RWPE2 (cell line): ENCODE results near the gene HUNK.

Source experiments
- ATAC-seq: fragments of 200-7000 bp; cut with Tn5 transposase; 3 replicates; pipeline ENCODE4 v1.9.1; 2021; ENCODE audit warnings: low read depth
- DNase-seq: peaks from one replicate; pipeline ENCODE4 v3.0.0-alpha.2; 2020; ENCODE audit warnings: low spot score
- H3K27ac ChIP-seq: fragments of 450-650 bp; 2 replicates; pipeline ENCODE4 v1.5.1; 2017; ENCODE audit warnings: mild to moderate bottlenecking; ENCODE audit not compliant: poor library complexity, severe bottlenecking
- H3K27me3 ChIP-seq: fragments of 250-450 bp; sonication (Bioruptor Pico); 2 replicates; pipeline ENCODE4 v1.5.1; 2021; ENCODE audit warnings: mild to moderate bottlenecking, moderate library complexity; ENCODE audit not compliant: insufficient read depth, poor library complexity, severe bottlenecking
- H3K36me3 ChIP-seq: fragments of 250-450 bp; sonication (Bioruptor Pico); 2 replicates; pipeline ENCODE4 v1.5.1; 2020; ENCODE audit warnings: low read depth, mild to moderate bottlenecking, moderate library complexity
- H3K4me1 ChIP-seq: fragments of 250-450 bp; sonication (Bioruptor Pico); 2 replicates; pipeline ENCODE4 v1.5.1; 2021; ENCODE audit warnings: mild to moderate bottlenecking, moderate library complexity; ENCODE audit not compliant: insufficient read depth, poor library complexity, severe bottlenecking
- H3K4me3 ChIP-seq: fragments of 250-450 bp; sonication (Bioruptor Pico); 2 replicates; pipeline ENCODE4 v1.5.1; 2021; ENCODE audit warnings: mild to moderate bottlenecking, moderate library complexity; ENCODE audit not compliant: severe bottlenecking
- H3K9me3 ChIP-seq: fragments of 250-450 bp; sonication (Bioruptor Pico); 2 replicates; pipeline ENCODE4 v1.5.1; 2021; ENCODE audit warnings: mild to moderate bottlenecking, moderate library complexity; ENCODE audit not compliant: severe bottlenecking
- TF ChIP-seq, protein P1 (sequence below): fragments of 450-650 bp; IDR thresholded peaks from one replicate; pipeline ENCODE4 v1.5.1; 2017; ENCODE audit warnings: mild to moderate bottlenecking, moderate library complexity; ENCODE audit not compliant: poor library complexity, severe bottlenecking

HUNK gene

DNA sequence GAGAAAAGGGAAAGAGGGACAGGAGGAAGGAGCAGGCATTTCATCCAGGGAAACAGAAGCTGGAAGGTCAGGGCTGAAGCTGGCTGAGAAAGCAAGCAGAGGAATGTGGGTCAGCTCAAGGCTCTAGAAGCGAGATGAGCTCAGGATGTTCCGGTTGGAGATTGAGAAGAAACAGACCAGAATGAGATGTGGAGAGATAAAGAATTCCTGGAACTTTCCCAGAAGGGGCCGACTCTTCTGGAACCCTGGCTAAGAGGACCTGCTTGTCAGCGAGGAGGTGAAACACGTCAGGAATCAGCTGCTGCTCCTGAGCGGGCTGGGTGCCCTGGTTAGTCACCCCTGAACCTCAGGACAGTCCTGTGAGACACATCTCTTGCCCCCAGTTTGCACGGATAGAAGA lies 75.9 kb downstream of the HUNK start:
- TF ChIP-seq, protein P1, sequence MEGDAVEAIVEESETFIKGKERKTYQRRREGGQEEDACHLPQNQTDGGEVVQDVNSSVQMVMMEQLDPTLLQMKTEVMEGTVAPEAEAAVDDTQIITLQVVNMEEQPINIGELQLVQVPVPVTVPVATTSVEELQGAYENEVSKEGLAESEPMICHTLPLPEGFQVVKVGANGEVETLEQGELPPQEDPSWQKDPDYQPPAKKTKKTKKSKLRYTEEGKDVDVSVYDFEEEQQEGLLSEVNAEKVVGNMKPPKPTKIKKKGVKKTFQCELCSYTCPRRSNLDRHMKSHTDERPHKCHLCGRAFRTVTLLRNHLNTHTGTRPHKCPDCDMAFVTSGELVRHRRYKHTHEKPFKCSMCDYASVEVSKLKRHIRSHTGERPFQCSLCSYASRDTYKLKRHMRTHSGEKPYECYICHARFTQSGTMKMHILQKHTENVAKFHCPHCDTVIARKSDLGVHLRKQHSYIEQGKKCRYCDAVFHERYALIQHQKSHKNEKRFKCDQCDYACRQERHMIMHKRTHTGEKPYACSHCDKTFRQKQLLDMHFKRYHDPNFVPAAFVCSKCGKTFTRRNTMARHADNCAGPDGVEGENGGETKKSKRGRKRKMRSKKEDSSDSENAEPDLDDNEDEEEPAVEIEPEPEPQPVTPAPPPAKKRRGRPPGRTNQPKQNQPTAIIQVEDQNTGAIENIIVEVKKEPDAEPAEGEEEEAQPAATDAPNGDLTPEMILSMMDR, result no peak
- Histone ChIP-seq H3K27ac (no peak overlapping the region), H3K9me3 (no peaks in the 10 kb centered on the region), H3K36me3 (no peaks in the 10 kb centered on the region), H3K4me1 (no peaks in the 10 kb centered on the region), H3K4me3 (no peak overlapping the region), H3K27me3 (peaks cover 3% of the 10 kb centered on the region)
- DNase-seq (no peak), ATAC-seq (no peak)

DNA sequence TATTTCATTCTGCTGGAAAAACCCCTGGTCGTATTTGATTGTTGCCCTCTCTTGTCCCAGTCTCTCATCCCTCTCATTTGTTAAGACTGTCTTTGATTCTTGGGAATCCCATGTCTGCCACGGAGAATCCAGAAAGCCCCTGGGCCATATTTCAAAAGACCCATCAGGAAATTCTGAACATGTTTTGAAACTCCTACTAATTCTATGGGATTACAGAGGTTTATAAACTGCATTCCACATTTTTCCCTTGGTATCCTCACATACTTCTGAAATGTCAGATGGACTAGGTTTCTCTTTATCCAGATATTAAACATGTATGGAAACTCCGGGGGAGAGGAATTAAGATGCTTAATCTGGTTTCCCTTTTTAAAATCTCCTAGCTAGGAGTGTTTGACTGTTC lies 80.0 kb downstream of the HUNK start:
- Histone ChIP-seq H3K4me1 (no peaks in the 10 kb centered on the region), H3K27ac (no peak overlapping the region), H3K27me3 (peaks cover 3% of the 10 kb centered on the region), H3K36me3 (no peaks in the 10 kb centered on the region), H3K4me3 (no peak overlapping the region), H3K9me3 (no peaks in the 10 kb centered on the region)
- DNase-seq (no peak), ATAC-seq (no peak)
- TF ChIP-seq, protein P1, result no peak

DNA sequence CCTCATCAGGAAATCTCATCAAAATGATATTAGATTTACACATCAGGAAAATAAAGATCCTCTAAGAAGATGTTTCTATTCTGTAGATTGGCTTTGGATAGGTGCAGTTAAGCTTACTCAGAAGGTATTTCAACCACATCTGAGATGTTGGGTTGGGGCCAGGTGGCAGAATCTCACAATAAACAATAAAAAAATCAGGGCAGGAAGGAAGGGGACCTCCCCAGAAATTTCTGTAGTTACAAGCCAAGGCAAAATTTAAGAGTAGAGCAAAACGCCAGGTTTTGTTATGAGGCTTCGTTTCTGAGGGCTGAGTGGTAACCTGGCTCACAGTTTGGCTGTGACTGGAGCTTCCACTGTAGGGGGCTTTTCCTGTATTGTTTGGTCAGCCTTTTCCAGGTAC lies 84.8 kb downstream of the HUNK start:
- Histone ChIP-seq H3K27ac (no peak overlapping the region), H3K9me3 (no peaks in the 10 kb centered on the region), H3K27me3 (peaks cover 11% of the 10 kb centered on the region), H3K36me3 (no peaks in the 10 kb centered on the region), H3K4me3 (no peak overlapping the region), H3K4me1 (no peaks in the 10 kb centered on the region)
- ATAC-seq (no peak), DNase-seq (no peak)
- TF ChIP-seq, protein P1, result no peak

DNA sequence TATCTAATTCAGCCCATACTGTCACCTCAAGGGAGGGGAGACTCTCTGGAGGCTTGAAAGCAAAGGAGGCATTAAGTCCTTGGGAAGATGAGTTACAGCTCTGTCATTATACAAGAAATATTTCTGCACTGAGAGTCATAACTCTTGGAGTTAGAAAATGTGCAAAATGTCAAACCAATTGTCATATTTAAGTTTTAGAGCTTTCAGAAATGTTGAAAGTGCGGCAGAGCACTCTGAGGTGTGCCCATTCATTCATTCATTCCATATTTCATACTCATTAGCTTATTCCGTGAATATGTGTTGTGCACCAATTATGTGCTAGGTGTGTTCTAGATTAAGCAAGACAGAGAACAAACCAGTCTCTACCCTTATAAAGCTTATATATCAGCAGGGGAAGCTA lies 87.1 kb downstream of the HUNK start:
- H3K4me1 ChIP-seq, result no peaks in the 10 kb centered on the region
- TF ChIP-seq, protein P1, result no peak
- H3K27ac ChIP-seq, result no peak overlapping the region
- no peak overlapping the region for H3K4me3 ChIP-seq
- no peaks in the 10 kb centered on the region for H3K36me3 ChIP-seq
- ATAC-seq (no peak), DNase-seq (no peak)
- peaks cover 8% of the 10 kb centered on the region for H3K27me3 ChIP-seq
- no peaks in the 10 kb centered on the region for H3K9me3 ChIP-seq

DNA sequence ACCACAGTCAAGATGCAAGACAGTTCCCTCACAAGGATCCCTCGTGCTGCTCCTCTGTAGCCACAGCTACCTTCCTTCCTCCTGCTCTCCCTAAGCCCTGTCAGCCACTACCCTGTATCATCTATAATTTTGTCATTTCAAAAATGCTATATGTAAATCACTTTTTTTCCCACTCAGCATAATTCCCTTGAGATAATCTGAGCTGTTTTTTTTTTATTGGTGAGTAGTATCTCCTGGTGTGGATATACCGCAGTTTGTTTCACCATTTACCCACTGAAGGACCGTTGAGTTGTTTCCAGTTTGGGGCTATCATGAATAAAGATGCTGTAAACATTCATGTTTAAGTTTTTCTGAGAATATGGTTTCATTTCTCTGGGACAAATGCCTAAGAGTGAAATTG lies 88.2 kb downstream of the HUNK start:
- TF ChIP-seq, protein P1, result no peak
- Histone ChIP-seq H3K4me3 (no peak overlapping the region), H3K9me3 (no peaks in the 10 kb centered on the region), H3K4me1 (no peaks in the 10 kb centered on the region), H3K36me3 (no peaks in the 10 kb centered on the region), H3K27me3 (peaks cover 8% of the 10 kb centered on the region), H3K27ac (no peak overlapping the region)
- no peak for ATAC-seq
- no peak for DNase-seq
